B cell (primary cell): Measurements from ENCODE around the gene NADK2. TPM values are rescaled to one million over a fixed set of nuclear protein-coding genes. Genes with fewer than 3 reads are reported as not detected.

Experiments used
- ATAC-seq: fragments of 200-7000 bp; cut with Tn5 transposase; one replicate; pipeline ENCODE4 v1.10.0; 2021; ENCODE audit warnings: low read depth, mild to moderate bottlenecking, moderate number of reproducible peaks, moderate library complexity
- CTCF ChIA-PET: fragments of 350-600 bp; sonication (Branson Sonifier 250); formaldehyde crosslinking; loops from one replicate; lab custom pipeline; 2021; ENCODE audit warnings: antibody characterized with exemption, inconsistent platforms; lab: Charles Lee
- POLR2A ChIA-PET: fragments of 350-600 bp; sonication (Branson Sonifier 250); formaldehyde crosslinking; loops from one replicate; lab custom pipeline; 2021; ENCODE audit warnings: antibody characterized with exemption; lab: Charles Lee
- DNase-seq: peaks from one replicate; pipeline ENCODE4 v3.0.0; 2013
- H2AFZ ChIP-seq: 2 replicates; pipeline ENCODE4 v1.6.1; 2012; ENCODE audit warnings: mild to moderate bottlenecking, low read depth, low read length; ENCODE audit not compliant: insufficient read depth, poor library complexity, severe bottlenecking
- H3K27ac ChIP-seq, 2 donors: 1 replicate in 1 of 2; 2 replicates in 1 of 2; pipeline ENCODE4 v1.5.1; 2012 to 2013; ENCODE audit warnings: low read length in 2 of 2, mild to moderate bottlenecking in 2 of 2, moderate library complexity in 1 of 2
- H3K27me3 ChIP-seq, 4 experiments: fragments of 200-600 bp in 1 of 4; sonication (generic) in 1 of 4; replicated peaks in 1 of 4; 1 replicate in 2 of 4; 2 replicates in 2 of 4; pipeline versions ENCODE4 v1.6.1 to v1.7.0; 2013 to 2016; ENCODE audit warnings: low read length in 3 of 4, mild to moderate bottlenecking in 2 of 4, mixed read lengths in 1 of 4, moderate library complexity in 1 of 4; ENCODE audit not compliant: insufficient read depth in 4 of 4, control insufficient read depth in 3 of 4; ENCODE audit errors: control extremely low read depth in 1 of 4
- H3K36me3 ChIP-seq, 2 experiments: replicated peaks in 1 of 2; 1 replicate in 1 of 2; 2 replicates in 1 of 2; pipeline versions ENCODE4 v1.6.1 to v1.7.1; 2013; ENCODE audit warnings: low read length in 1 of 2; ENCODE audit not compliant: insufficient read depth in 2 of 2, control insufficient read depth in 1 of 2; ENCODE audit errors: control extremely low read depth in 1 of 2, extremely low read depth in 1 of 2
- H3K4me1 ChIP-seq, 2 donors: fragments of 200-600 bp in 1 of 2; sonication (generic) in 1 of 2; 1 replicate in 1 of 2; 2 replicates in 1 of 2; pipeline versions ENCODE4 v1.5.1 to v1.6.1; 2013 to 2017; ENCODE audit warnings: low read length in 2 of 2; ENCODE audit not compliant: control insufficient read depth in 2 of 2, insufficient read depth in 2 of 2
- H3K4me2 ChIP-seq: replicated peaks from 2 replicates; pipeline ENCODE3; 2012; ENCODE audit warnings: mild to moderate bottlenecking, low read depth, low read length; ENCODE audit not compliant: poor library complexity, severe bottlenecking
- H3K4me3 ChIP-seq, 5 experiments: fragments of 200-600 bp in 1 of 5; sonication (generic) in 1 of 5; 1 replicate in 3 of 5; 2 replicates in 2 of 5; pipeline versions ENCODE4 v1.5.1 to v1.7.0; 2011 to 2016; ENCODE audit warnings: low read length in 4 of 5, mild to moderate bottlenecking in 4 of 5, low read depth in 2 of 5, control low read depth in 1 of 5, moderate library complexity in 1 of 5; ENCODE audit not compliant: insufficient read depth in 1 of 5; ENCODE audit errors: control extremely low read depth in 1 of 5, extremely low read depth in 1 of 5
- H3K79me2 ChIP-seq: fragments of 200-600 bp; sonication (generic); one replicate; pipeline ENCODE4 v1.6.0; 2016; ENCODE audit warnings: low read length; ENCODE audit not compliant: control insufficient read depth, insufficient read depth
- H3K9ac ChIP-seq: fragments of 200-600 bp; sonication (generic); 2 replicates; pipeline ENCODE4 v1.6.1; 2017; ENCODE audit warnings: mild to moderate bottlenecking, low read length, moderate library complexity
- H3K9me3 ChIP-seq, 3 donors: one replicate each; pipeline versions ENCODE4 v1.6.1 to v1.7.1; 2013; ENCODE audit warnings: low read length in 2 of 3; ENCODE audit not compliant: control insufficient read depth in 2 of 3, insufficient read depth in 1 of 3; ENCODE audit errors: control extremely low read depth in 1 of 3
- H4K20me1 ChIP-seq: 2 replicates; pipeline ENCODE4 v1.6.0; 2012; ENCODE audit warnings: mild to moderate bottlenecking, low read length; ENCODE audit not compliant: insufficient read depth, control insufficient read depth, poor library complexity, severe bottlenecking
- H3K27ac Mint-ChIP-seq: one replicate; pipeline ENCODE4 v1.8.0; 2021; ENCODE audit warnings: mixed read lengths
- H3K27me3 Mint-ChIP-seq: one replicate; pipeline ENCODE4 v1.8.0; 2021; ENCODE audit warnings: mixed read lengths
- H3K4me1 Mint-ChIP-seq: one replicate; pipeline ENCODE4 v1.8.0; 2021; ENCODE audit warnings: mixed read lengths
- H3K4me3 Mint-ChIP-seq: one replicate; pipeline ENCODE4 v1.8.0; 2021; ENCODE audit warnings: mixed read lengths
- H3K9me3 Mint-ChIP-seq: one replicate; pipeline ENCODE4 v1.8.0; 2022; ENCODE audit warnings: mixed read lengths; ENCODE audit not compliant: insufficient read depth
- CTCF ChIP-seq: fragments of 200-600 bp; IDR thresholded peaks from one replicate; pipeline ENCODE4 v1.8.0; 2022; ENCODE audit warnings: antibody characterized with exemption, mild to moderate bottlenecking
- EZH2 ChIP-seq: IDR thresholded peaks from 2 replicates; pipeline ENCODE4 v1.6.1; 2012; ENCODE audit warnings: borderline replicate concordance, low read depth, mild to moderate bottlenecking, moderate library complexity, low read length; ENCODE audit not compliant: insufficient read depth, poor library complexity, severe bottlenecking
- WGBS: methylation state at CpG from one replicate; pipeline ENCODE4 v1.1.5; 2013; ENCODE audit warnings: missing lambda C conversion rate; ENCODE audit not compliant: insufficient coverage; 5-methylcytosine and 5-hydroxymethylcytosine counted together
- intact Hi-C: fragments of 100-400 bp; cut with micrococcal nuclease; formaldehyde crosslinking; loops from one replicate; pipeline ENCODE4 v1.10.0; 2022
- polyA plus RNA-seq: library from polyadenylated mRNA; depleted of rRNA; stranded (reverse); fragments of >200 nt; gene quantifications from 2 replicates; pipeline ENCODE4 v1.2.3, GENCODE V29; 2012
- total RNA-seq, 2 donors: library from RNA; stranded (reverse); fragments of 120-200 nt in 1 of 2; gene quantifications; 1 replicate in 1 of 2; 2 replicates in 1 of 2; pipeline versions ENCODE4 v1.2.3 to v1.2.4, GENCODE V29; 2013 to 2022

NADK2 gene
- total and polyA plus RNA-seq, 2 donors (not counting 1 experiment from before 2014, with no cell fraction given): 3.3 to 18.6 TPM

- Histone ChIP-seq H3K9me3 (no peaks in the 10 kb centered on the region), H4K20me1 (no peaks in the 10 kb centered on the region), H3K27ac (peak overlapping the region; percentile 85 to 92), H2AFZ (peak overlapping the region; percentile 82), H3K4me1 (peaks cover 19 to 23% of the 10 kb centered on the region in 2 donors), H3K36me3 (no peaks in the 10 kb centered on the region), H3K27me3 (no peaks in the 10 kb centered on the region), H3K4me3 (peak overlapping the region; percentile 34 to 91 (median 85)), H3K79me2 (peaks cover 5% of the 10 kb centered on the region), H3K9ac (peak overlapping the region; percentile 89), H3K4me2 (peak overlapping the region; percentile 94)
- no peak for DNase-seq
- peak overlapping the region; percentile 95 for H3K27ac Mint-ChIP-seq
- H3K4me1 Mint-ChIP-seq: peaks cover 53% of the 10 kb centered on the region
- ChIA-PET POLR2A (interaction anchor here (0.6 to 3.0 kb wide), 6 partner anchors 87 to 636 kb away, joined by 3 to 15 read pairs (median 5); partner anchors contain the start of genes LMBRD2, NIPBL and SKP2), CTCF (interaction anchor here (0.8 to 2.2 kb wide), 18 partner anchors 9 to 1130 kb away, joined by 3 to 17 read pairs (median 4); partner anchors contain the start of genes LMBRD2, NUP155 and SKP2)
- peak overlapping the region; percentile 92 for H3K4me3 Mint-ChIP-seq
- no peaks in the 10 kb centered on the region for H3K9me3 Mint-ChIP-seq
- ATAC-seq: peak; percentile 10
- TF ChIP-seq CTCF (no peak), EZH2 (no peak)
- under 1% methylated on average over 60 of the region's 61 CpGs for WGBS
- H3K27me3 Mint-ChIP-seq: no peaks in the 10 kb centered on the region
- intact Hi-C loops: loop anchor here (5.0 kb wide), 3 partner anchors 451 to 1324 kb away; partner anchors contain the start of genes BRIX1, RAD1 and WDR70
These were observed 720 bp downstream of the NADK2 start for GRCh38 chr5:36240779-36241630.
